Keratinocyte (primary cell): ENCODE data around the gene C20orf202. TPM values are rescaled to one million over a fixed set of nuclear protein-coding genes. Genes with fewer than 3 reads are reported as not detected.

Experiments used
- DNase-seq: peaks from one replicate; pipeline ENCODE4 v3.0.0-alpha.2; 2011; ENCODE audit warnings: low read depth, missing footprints, low spot score
- FAIRE-seq: peaks from 2 replicates; lab custom pipeline; 2011; peaks lifted over from hg19 to GRCh38; lab: Jason Lieb, UNC
- H2AFZ ChIP-seq: 2 replicates; pipeline ENCODE4 v1.6.0; 2012; ENCODE audit warnings: low read length, control low read depth, inconsistent platforms; ENCODE audit not compliant: control insufficient read depth
- H3K27ac ChIP-seq: 2 replicates; pipeline ENCODE4 v1.5.1; 2011; ENCODE audit warnings: low read length; ENCODE audit not compliant: control insufficient read depth, insufficient read depth
- H3K27me3 ChIP-seq: 3 replicates; pipeline ENCODE4 v1.6.0; 2011; ENCODE audit warnings: low read length; ENCODE audit not compliant: control insufficient read depth, insufficient read depth; ENCODE audit errors: extremely low read depth
- H3K36me3 ChIP-seq, 2 experiments: 2 replicates in 1 of 2; 3 replicates in 1 of 2; pipeline ENCODE4 v1.5.1; 2011; ENCODE audit warnings: low read length in 2 of 2, mild to moderate bottlenecking in 1 of 2; ENCODE audit not compliant: control insufficient read depth in 2 of 2, insufficient read depth in 2 of 2; ENCODE audit errors: extremely low read depth in 1 of 2
- H3K4me1 ChIP-seq: 3 replicates; pipeline ENCODE4 v1.5.1; 2011; ENCODE audit warnings: low read length; ENCODE audit not compliant: control insufficient read depth, insufficient read depth; ENCODE audit errors: extremely low read depth
- H3K4me2 ChIP-seq: 3 replicates; pipeline ENCODE4 v1.6.0; 2011; ENCODE audit warnings: low read depth, low read length; ENCODE audit not compliant: control insufficient read depth, insufficient read depth; ENCODE audit errors: extremely low read depth
- H3K4me3 ChIP-seq, 3 experiments: fragments of 200-600 bp in 1 of 3; sonication (generic) in 1 of 3; 2 replicates in 2 of 3; 3 replicates in 1 of 3; pipeline ENCODE4 v1.5.1; 2011 to 2016; ENCODE audit warnings: low read length in 3 of 3, mild to moderate bottlenecking in 3 of 3, control low read depth in 2 of 3, inconsistent platforms in 1 of 3, low read depth in 1 of 3, mixed read lengths in 1 of 3, mixed run types in 1 of 3, moderate library complexity in 1 of 3; ENCODE audit not compliant: control insufficient read depth in 2 of 3, insufficient read depth in 2 of 3; ENCODE audit errors: extremely low read depth in 1 of 3
- H3K79me2 ChIP-seq: 2 replicates; pipeline ENCODE4 v1.6.0; 2012; ENCODE audit warnings: low read length; ENCODE audit not compliant: control insufficient read depth, insufficient read depth
- H3K9ac ChIP-seq: 3 replicates; pipeline ENCODE4 v1.6.0; 2011; ENCODE audit warnings: low read length; ENCODE audit not compliant: control insufficient read depth, insufficient read depth; ENCODE audit errors: extremely low read depth
- H3K9me1 ChIP-seq: 3 replicates; pipeline ENCODE4 v1.6.0; 2011; ENCODE audit warnings: low read length; ENCODE audit not compliant: control insufficient read depth, insufficient read depth; ENCODE audit errors: extremely low read depth
- H3K9me3 ChIP-seq: 2 replicates; pipeline ENCODE4 v1.5.1; 2012; ENCODE audit warnings: low read depth, low read length; ENCODE audit not compliant: control insufficient read depth
- H4K20me1 ChIP-seq: 3 replicates; pipeline ENCODE4 v1.6.0; 2011; ENCODE audit warnings: low read length; ENCODE audit not compliant: control insufficient read depth, insufficient read depth; ENCODE audit errors: extremely low read depth
- CTCF ChIP-seq, 3 experiments: IDR thresholded peaks in 1 of 3; conservative IDR thresholded peaks in 1 of 3; optimal IDR thresholded peaks in 1 of 3; 2 replicates in 2 of 3; 3 replicates in 1 of 3; pipeline versions ENCODE3 to v1.5.1; 2011; ENCODE audit warnings: low read length in 3 of 3, mild to moderate bottlenecking in 3 of 3, moderate library complexity in 2 of 3, control low read depth in 1 of 3, inconsistent platforms in 1 of 3; ENCODE audit not compliant: insufficient read depth in 2 of 3; ENCODE audit errors: extremely low read depth in 1 of 3
- EZH2 ChIP-seq: IDR thresholded peaks from one replicate; pipeline ENCODE4 v1.6.1; 2012; ENCODE audit warnings: inconsistent platforms, mild to moderate bottlenecking, low read length, moderate library complexity
- dilution Hi-C: fragments of 300-500 bp; cut with MboI; formaldehyde crosslinking; loops from one replicate; pipeline ENCODE4 v1.7.0; 2020; ENCODE audit warnings: low sequenced_read_pairs; ENCODE audit not compliant: extremely low pct_ligation_motif_present
- polyA plus RNA-seq, 5 experiments: library from polyadenylated mRNA; depleted of rRNA in 3 of 5; stranded (reverse) in 3 of 5; stranded (forward) in 1 of 5; unstranded in 1 of 5; fragments of >200 nt; gene quantifications; 1 replicate in 1 of 5; 2 replicates in 3 of 5; 3 replicates in 1 of 5; pipeline versions ENCODE4 v1.2.1 to v1.2.3, GENCODE V29; 2011 to 2012; ENCODE audit warnings: missing spikeins in 2 of 5, low read depth in 1 of 5, low replicate concordance in 1 of 5

C20orf202 gene
- polyA plus RNA-seq, 1 donor (not counting 4 experiments of a cell fraction or from before 2014, with no cell fraction given): not detected

DNA sequence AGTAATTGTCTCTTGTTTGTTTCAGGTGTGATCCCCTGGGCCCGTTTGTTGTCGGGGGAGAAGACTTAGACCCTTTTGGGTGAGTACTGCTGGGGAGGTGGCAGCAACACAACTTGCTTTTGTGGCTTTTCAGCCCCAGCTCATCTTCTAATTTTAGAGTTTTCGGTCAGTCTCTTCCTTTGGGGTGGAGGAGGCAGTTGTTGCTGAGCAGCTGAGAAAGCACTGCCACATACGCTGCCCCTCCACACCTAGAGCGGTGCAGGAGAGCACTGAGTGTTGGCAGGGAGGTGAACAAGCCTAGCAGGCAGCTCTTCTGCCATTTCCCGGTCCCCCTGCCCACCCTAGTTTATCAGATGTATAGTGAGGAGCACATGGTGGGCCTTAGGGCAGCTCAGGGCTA, 40.1 kb upstream of the C20orf202 start:
- no peaks in the 10 kb centered on the region for H3K27me3 ChIP-seq
- H3K27ac ChIP-seq: no peak overlapping the region
- H3K9me1 ChIP-seq: no peaks in the 10 kb centered on the region
- H2AFZ ChIP-seq: no peak overlapping the region
- no peak for DNase-seq
- no peak overlapping the region for H3K9ac ChIP-seq
- no peak overlapping the region for H3K4me2 ChIP-seq
- H3K4me3 ChIP-seq: no peak overlapping the region
- no peaks in the 10 kb centered on the region for H3K9me3 ChIP-seq
- TF ChIP-seq CTCF (optimal IDR thresholded peaks at IDR 0.05 in 1 of 3, IDR thresholded peaks at IDR 0.05 in 1 of 3, conservative IDR thresholded peaks at IDR 0.05 in 1 of 3; ENCODE audit: extremely low read depth in 1 of 3, insufficient read depth in 2 of 3, low read length in 3 of 3): no peak
- TF ChIP-seq EZH2: no peak
- H3K4me1 ChIP-seq: no peaks in the 10 kb centered on the region
- H3K79me2 ChIP-seq: no peaks in the 10 kb centered on the region
- peaks cover 39 to 41% of the 10 kb centered on the region in 2 experiments for H3K36me3 ChIP-seq
- peaks cover 2% of the 10 kb centered on the region for H4K20me1 ChIP-seq
- no peak for FAIRE-seq
- dilution Hi-C loops: no loop called here

DNA sequence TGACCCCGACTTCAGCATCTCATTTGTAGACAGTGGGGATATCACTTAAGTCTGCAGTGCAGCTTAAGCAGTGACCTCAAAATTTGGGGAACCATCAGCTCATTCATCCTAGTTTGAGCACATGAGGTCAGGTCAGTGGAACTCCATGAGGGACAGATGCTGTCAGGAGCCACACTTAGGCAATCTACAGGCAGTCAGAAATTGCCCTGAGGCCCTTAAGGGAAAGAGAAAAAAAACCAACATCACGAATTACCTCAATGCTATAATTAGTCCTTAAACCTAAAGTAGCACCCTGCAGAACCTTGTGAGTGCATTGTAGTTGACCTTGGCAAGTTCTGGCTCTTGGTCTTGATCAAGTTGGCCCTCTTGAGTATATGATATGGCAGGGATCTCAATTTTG, 39.6 kb upstream of the C20orf202 start:
- H3K9me1 ChIP-seq: no peaks in the 10 kb centered on the region
- dilution Hi-C loops: no loop called here
- no peaks in the 10 kb centered on the region for H3K9me3 ChIP-seq
- DNase-seq: no peak
- no peaks in the 10 kb centered on the region for H3K4me1 ChIP-seq
- no peaks in the 10 kb centered on the region for H4K20me1 ChIP-seq
- no peak for TF ChIP-seq EZH2
- TF ChIP-seq CTCF (optimal IDR thresholded peaks at IDR 0.05 in 1 of 3, IDR thresholded peaks at IDR 0.05 in 1 of 3, conservative IDR thresholded peaks at IDR 0.05 in 1 of 3; ENCODE audit: extremely low read depth in 1 of 3, insufficient read depth in 2 of 3, low read length in 3 of 3): no peak
- peaks cover 38 to 41% of the 10 kb centered on the region in 2 experiments for H3K36me3 ChIP-seq
- H3K27me3 ChIP-seq: no peaks in the 10 kb centered on the region
- no peak overlapping the region for H3K4me3 ChIP-seq
- no peak overlapping the region for H2AFZ ChIP-seq
- no peak overlapping the region for H3K4me2 ChIP-seq
- FAIRE-seq: no peak
- no peak overlapping the region for H3K9ac ChIP-seq
- no peaks in the 10 kb centered on the region for H3K79me2 ChIP-seq
- H3K27ac ChIP-seq: no peak overlapping the region
